Karpas-422 (cell line): ENCODE results near the gene BTBD1. TPM values are rescaled to one million over a fixed set of nuclear protein-coding genes. Genes with fewer than 3 reads are reported as not detected.

Experiments
- small RNA-seq: library from RNA; depleted of rRNA; stranded (forward); fragments of <200 nt; gene quantifications from one replicate; pipeline ENCODE3, GENCODE V24; 2014
- total RNA-seq: library from RNA; depleted of rRNA; stranded (reverse); fragments of >200 nt; shearing (Covaris generic); gene quantifications from 2 replicates; pipeline ENCODE4 v1.2.3, GENCODE V29; 2014; ENCODE audit warnings: low replicate concordance; rRNA removed

Gene BTBD1
- total RNA-seq, 1 experiment from 2014 or later = 140 TPM

Small RNAs within 50 kb of the gene (small RNA-seq; reads per million reads assigned to genes)
- not detected for gene MIR4515

Other genes starting within 250 kb of the BTBD1 start
- gene HOMER2, start 114.5 kb downstream of the BTBD1 start, total RNA-seq = 30.4 and 48.5 TPM in 2 replicates
- gene RAMAC, start 81.0 kb downstream of the BTBD1 start, total RNA-seq = 37.5 and 45.9 TPM in 2 replicates
- 30.4 and 43.9 TPM in 2 replicates for gene C15orf40, start 55.6 kb downstream of the BTBD1 start, total RNA-seq
- not detected in 2 replicates for gene TM6SF1, start 40.4 kb upstream of the BTBD1 start, total RNA-seq
- not detected in 2 replicates for gene HDGFL3, start 140.6 kb upstream of the BTBD1 start, total RNA-seq
- gene BNC1, start 217.4 kb upstream of the BTBD1 start, total RNA-seq = not detected in 2 replicates